ENCODE measurements around the gene DIS3L2.

DNA sequence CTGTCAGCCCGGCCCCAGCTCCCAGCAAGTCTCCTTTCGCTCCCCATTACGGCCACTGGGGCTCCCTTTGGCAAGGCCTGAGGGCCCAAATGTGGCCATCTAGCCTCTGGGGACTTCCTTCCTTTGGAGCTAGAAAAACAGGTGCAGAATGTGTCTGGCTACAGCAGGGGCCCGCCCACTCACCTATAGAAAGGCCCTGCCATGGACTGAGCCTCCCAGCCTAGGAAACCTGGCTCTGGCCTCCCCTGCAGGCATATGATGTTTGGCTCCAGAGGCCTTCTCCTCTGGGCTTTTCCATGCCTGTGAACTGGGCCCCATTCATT is 361.8 kb downstream of the DIS3L2 start:
- TF ChIP-seq, protein P1, sequence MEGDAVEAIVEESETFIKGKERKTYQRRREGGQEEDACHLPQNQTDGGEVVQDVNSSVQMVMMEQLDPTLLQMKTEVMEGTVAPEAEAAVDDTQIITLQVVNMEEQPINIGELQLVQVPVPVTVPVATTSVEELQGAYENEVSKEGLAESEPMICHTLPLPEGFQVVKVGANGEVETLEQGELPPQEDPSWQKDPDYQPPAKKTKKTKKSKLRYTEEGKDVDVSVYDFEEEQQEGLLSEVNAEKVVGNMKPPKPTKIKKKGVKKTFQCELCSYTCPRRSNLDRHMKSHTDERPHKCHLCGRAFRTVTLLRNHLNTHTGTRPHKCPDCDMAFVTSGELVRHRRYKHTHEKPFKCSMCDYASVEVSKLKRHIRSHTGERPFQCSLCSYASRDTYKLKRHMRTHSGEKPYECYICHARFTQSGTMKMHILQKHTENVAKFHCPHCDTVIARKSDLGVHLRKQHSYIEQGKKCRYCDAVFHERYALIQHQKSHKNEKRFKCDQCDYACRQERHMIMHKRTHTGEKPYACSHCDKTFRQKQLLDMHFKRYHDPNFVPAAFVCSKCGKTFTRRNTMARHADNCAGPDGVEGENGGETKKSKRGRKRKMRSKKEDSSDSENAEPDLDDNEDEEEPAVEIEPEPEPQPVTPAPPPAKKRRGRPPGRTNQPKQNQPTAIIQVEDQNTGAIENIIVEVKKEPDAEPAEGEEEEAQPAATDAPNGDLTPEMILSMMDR (IDR thresholded peaks at IDR 0.05), result no peak
- TF ChIP-seq POLR2A (IDR thresholded peaks at IDR 0.05), result no peak
